ENCODE measurements around the gene PLAAT4. TPM values are rescaled to one million over a fixed set of nuclear protein-coding genes. Genes with fewer than 3 reads are reported as not detected.

The PLAAT4 gene
- total RNA-seq, 2 donors from 2014 or later, result 60.6 to 101 TPM

DNA sequence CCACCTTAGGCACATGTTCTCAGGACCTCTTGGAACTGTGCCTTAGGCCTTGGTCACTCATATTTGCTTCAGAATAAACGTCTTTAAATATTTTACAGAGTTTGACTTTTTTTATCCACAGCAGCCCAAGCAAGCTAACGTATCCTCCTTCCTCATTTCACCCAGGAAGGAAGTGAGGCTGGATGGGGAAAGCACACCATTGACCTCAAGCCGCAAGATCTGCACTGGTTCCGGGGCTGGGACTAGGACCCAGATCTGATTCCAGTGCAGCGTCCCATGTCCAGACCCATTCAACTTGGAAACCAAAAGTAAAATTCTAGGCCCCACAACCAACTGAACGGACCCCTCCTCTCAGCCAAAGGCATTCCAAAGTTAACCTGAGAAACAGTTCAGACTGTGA, 33.1 kb upstream of the PLAAT4 start:
- DNase-seq (no peak), ATAC-seq (replicated peaks in 1 of 2) (no peak)
- Mint-ChIP-seq H3K4me3 (no peak overlapping the region), H3K27ac (no peak overlapping the region), H3K36me3 (ENCODE audit: insufficient read depth in 2 of 2) (peaks cover 12 to 18% of the 10 kb centered on the region in 2 donors), H3K27me3 (ENCODE audit: low read depth) (peaks cover 3% of the 10 kb centered on the region), H3K9me3 (peaks cover 8 to 9% of the 10 kb centered on the region in 2 donors), H3K4me1 (ENCODE audit: low read depth) (peaks cover 18% of the 10 kb centered on the region)

- Mint-ChIP-seq H3K27ac (no peak overlapping the region), H3K4me1 (ENCODE audit: low read depth) (peaks cover 18% of the 10 kb centered on the region), H3K9me3 (peaks cover 8 to 9% of the 10 kb centered on the region in 2 donors), H3K36me3 (ENCODE audit: insufficient read depth in 2 of 2) (peaks cover 12 to 14% of the 10 kb centered on the region in 2 donors), H3K27me3 (ENCODE audit: low read depth) (no peaks in the 10 kb centered on the region), H3K4me3 (no peak overlapping the region)
- ATAC-seq (replicated peaks in 1 of 2) (no peak), DNase-seq (no peak)
Observed at GRCh38 chr11:63504054-63504453, 32.6 kb upstream of the PLAAT4 start.

DNA sequence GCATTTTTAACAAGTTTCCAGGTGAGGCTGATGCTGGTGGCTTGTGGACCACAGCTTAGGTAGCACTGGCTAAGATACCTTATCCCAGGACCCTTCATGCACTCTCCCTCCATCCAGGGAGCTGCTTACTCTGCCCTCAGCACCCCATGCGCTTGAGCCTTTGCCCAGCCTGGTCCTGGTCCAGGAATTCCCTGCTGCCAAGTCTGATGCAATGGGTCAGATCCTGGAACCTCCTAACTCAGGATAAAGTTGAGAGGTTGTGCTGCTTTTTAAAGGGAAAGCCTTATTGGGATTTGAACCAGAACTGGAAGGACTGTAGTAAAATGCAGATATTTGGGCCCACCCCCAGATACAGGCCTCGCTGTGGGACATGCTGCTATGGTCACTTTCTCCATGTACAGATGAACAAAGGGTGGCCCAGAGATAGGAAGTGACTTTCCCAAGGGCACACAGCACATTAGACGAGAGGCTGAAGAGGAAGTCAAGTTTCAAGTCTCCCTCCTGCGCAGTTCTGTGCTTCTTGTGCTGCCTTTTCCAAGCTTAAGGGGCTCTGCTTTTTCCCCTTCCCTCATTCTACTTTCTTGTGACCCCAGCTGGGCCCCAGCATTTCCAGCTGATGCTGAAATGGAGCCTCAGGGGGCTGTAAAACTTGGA, 31.5 kb upstream of the PLAAT4 start:
- H3K36me3 Mint-ChIP-seq (ENCODE audit: insufficient read depth in 2 of 2), result peaks cover 6 to 10% of the 10 kb centered on the region in 2 donors
- no peaks in the 10 kb centered on the region for H3K27me3 Mint-ChIP-seq (ENCODE audit: low read depth)
- H3K4me1 Mint-ChIP-seq (ENCODE audit: low read depth), result peaks cover 18% of the 10 kb centered on the region
- no peak overlapping the region for H3K4me3 Mint-ChIP-seq
- peaks cover 5 to 6% of the 10 kb centered on the region in 2 donors for H3K9me3 Mint-ChIP-seq
- no peak for DNase-seq
- H3K27ac Mint-ChIP-seq, result no peak overlapping the region
- ATAC-seq (replicated peaks in 1 of 2), result no peak

GRCh38 chr11:63505857-63506528, 30.6 kb upstream of the PLAAT4 start, which contains the start of gene LGALS12:
Gene LGALS12, plus strand, starts transcription at chr11:63506084. Its CDS starts 375 bp downstream, at chr11:63506459.
- Mint-ChIP-seq H3K36me3 (ENCODE audit: insufficient read depth in 2 of 2) (peaks cover 0 to 4% of the 10 kb centered on the region in 2 donors), H3K27ac (no peak within 1 kb of the TSS), H3K9me3 (no peaks in the 10 kb centered on the region), H3K4me1 (ENCODE audit: low read depth) (peaks cover 18% of the 10 kb centered on the region), H3K27me3 (ENCODE audit: low read depth) (no peaks in the 10 kb centered on the region), H3K4me3 (peak within 1 kb of the TSS in 1 of 2 donors; percentile 15)
- ATAC-seq (replicated peaks in 1 of 2), result no peak
- no peak for DNase-seq

DNA sequence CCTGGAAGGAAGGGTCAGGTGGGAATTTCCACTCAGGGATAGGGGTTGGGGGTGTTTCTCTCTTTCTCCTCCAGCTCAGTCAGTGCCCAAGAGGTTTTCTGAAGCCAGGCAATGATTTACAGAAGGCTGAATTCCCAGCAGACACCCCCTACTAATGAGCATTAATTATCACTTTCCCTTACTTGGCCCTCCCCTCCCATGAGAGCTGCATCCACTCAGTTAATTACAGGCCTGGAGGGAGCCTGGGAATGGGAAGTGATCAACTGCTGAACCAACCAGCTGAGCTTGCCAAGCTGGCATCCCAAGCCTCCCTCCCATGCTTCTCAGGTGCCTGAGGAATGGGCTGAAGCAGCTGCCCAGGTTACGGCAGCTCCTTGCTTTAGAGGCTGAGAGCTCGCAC, 29.7 kb upstream of the PLAAT4 start:
- peaks cover 18% of the 10 kb centered on the region for H3K4me1 Mint-ChIP-seq (ENCODE audit: low read depth)
- peaks cover 0 to 3% of the 10 kb centered on the region in 2 donors for H3K36me3 Mint-ChIP-seq (ENCODE audit: insufficient read depth in 2 of 2)
- no peaks in the 10 kb centered on the region for H3K9me3 Mint-ChIP-seq
- no peak overlapping the region for H3K27ac Mint-ChIP-seq
- ATAC-seq (replicated peaks in 1 of 2) (no peak), DNase-seq (no peak)
- H3K4me3 Mint-ChIP-seq, result no peak overlapping the region
- H3K27me3 Mint-ChIP-seq (ENCODE audit: low read depth), result no peaks in the 10 kb centered on the region

GRCh38 chr11:63507511-63507910, 29.1 kb upstream of the PLAAT4 start:
- ATAC-seq (replicated peaks in 1 of 2) (no peak), DNase-seq (no peak)
- no peak overlapping the region for H3K4me3 Mint-ChIP-seq
- H3K27me3 Mint-ChIP-seq (ENCODE audit: low read depth), result no peaks in the 10 kb centered on the region
- no peaks in the 10 kb centered on the region for H3K9me3 Mint-ChIP-seq
- no peak overlapping the region for H3K27ac Mint-ChIP-seq
- H3K4me1 Mint-ChIP-seq (ENCODE audit: low read depth), result peaks cover 13% of the 10 kb centered on the region
- H3K36me3 Mint-ChIP-seq (ENCODE audit: insufficient read depth in 2 of 2), result no peaks in the 10 kb centered on the region

DNA sequence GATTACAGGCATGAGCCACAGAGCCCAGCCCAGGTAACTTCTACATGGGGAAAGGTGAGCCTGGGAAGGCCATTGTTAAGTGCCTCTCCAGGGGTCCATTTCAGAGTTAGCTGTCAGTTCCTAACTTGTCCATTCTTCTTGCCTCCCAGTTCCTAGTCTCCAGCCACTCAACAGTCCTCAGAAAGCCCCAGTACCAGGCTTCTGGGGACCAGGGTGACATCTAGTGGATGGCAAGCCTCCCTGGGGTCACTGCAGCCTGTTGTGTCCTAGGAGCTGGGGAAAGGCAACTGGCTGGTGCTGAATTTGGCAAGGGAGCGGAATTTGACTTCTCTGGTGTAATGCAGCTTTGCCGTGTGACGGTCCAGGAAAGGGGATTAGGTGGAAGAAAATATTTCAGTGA, 28.6 kb upstream of the PLAAT4 start:
- Mint-ChIP-seq H3K36me3 (ENCODE audit: insufficient read depth in 2 of 2) (no peaks in the 10 kb centered on the region), H3K9me3 (no peaks in the 10 kb centered on the region), H3K4me1 (ENCODE audit: low read depth) (peaks cover 8% of the 10 kb centered on the region), H3K4me3 (no peak overlapping the region), H3K27ac (no peak overlapping the region), H3K27me3 (ENCODE audit: low read depth) (no peaks in the 10 kb centered on the region)
- ATAC-seq (replicated peaks in 1 of 2) (peak in 1 of 2 donors; percentile 45), DNase-seq (peak; percentile 19 to 23)

DNA sequence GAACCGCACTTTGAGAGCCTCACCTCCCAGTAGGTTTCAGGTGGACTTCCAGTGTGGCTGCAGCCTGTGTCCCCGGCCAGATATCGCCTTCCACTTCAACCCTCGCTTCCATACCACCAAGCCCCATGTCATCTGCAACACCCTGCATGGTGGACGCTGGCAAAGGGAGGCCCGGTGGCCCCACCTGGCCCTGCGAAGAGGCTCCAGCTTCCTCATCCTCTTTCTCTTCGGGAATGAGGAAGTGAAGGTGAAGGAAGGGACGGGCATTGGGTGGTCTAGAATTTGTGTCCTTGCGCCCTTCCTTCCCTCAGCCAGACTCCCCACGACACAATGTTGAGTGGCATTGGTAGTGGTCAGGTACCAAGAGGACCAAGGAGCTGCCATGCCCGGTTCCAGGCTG, 27.9 kb upstream of the PLAAT4 start:
- H3K27me3 Mint-ChIP-seq (ENCODE audit: low read depth), result no peaks in the 10 kb centered on the region
- no peak for ATAC-seq (replicated peaks in 1 of 2)
- no peak overlapping the region for H3K4me3 Mint-ChIP-seq

GRCh38 chr11:63510360-63511047, 26.1 kb upstream of the PLAAT4 start:
- DNase-seq (no peak), ATAC-seq (replicated peaks in 1 of 2) (no peak)
- Mint-ChIP-seq H3K36me3 (ENCODE audit: insufficient read depth in 2 of 2) (no peaks in the 10 kb centered on the region), H3K27ac (no peak overlapping the region), H3K27me3 (ENCODE audit: low read depth) (no peaks in the 10 kb centered on the region), H3K4me1 (ENCODE audit: low read depth) (peaks cover 7% of the 10 kb centered on the region), H3K4me3 (no peak overlapping the region), H3K9me3 (no peaks in the 10 kb centered on the region)

More for the DNA sequence above, 27.9 kb upstream of the PLAAT4 start:
- H3K4me1 Mint-ChIP-seq (ENCODE audit: low read depth), result peaks cover 7% of the 10 kb centered on the region
- no peak overlapping the region for H3K27ac Mint-ChIP-seq
- no peaks in the 10 kb centered on the region for H3K9me3 Mint-ChIP-seq
- DNase-seq, result no peak
- H3K36me3 Mint-ChIP-seq (ENCODE audit: insufficient read depth in 2 of 2), result no peaks in the 10 kb centered on the region

GRCh38 chr11:63511048-63511748, 25.4 kb upstream of the PLAAT4 start:
- Mint-ChIP-seq H3K9me3 (no peaks in the 10 kb centered on the region), H3K4me1 (ENCODE audit: low read depth) (peaks cover 4% of the 10 kb centered on the region), H3K36me3 (ENCODE audit: insufficient read depth in 2 of 2) (no peaks in the 10 kb centered on the region), H3K4me3 (no peak overlapping the region), H3K27me3 (ENCODE audit: low read depth) (no peaks in the 10 kb centered on the region), H3K27ac (no peak overlapping the region)
- DNase-seq, result no peak
- no peak for ATAC-seq (replicated peaks in 1 of 2)

DNA sequence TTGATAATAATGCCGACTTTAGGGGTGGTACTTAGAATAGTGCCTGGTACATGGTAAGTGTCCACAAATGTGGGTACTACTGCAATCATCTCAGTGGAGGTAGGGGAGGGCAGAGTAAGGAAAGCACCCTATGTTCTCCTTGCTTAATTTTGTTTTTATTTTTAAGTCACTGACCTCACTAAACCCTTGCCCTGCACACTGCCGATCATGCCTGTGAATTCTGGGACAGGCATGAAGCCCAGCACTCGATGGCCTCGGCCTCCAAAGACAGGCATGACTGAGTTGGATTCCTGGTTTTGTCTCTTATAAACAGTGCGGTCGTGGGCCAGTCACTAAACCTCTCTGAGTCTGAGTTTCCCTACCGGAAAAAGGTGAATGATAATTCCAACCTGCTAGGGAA, 23.8 kb upstream of the PLAAT4 start:
- no peak for ATAC-seq (replicated peaks in 1 of 2)
- Mint-ChIP-seq H3K27me3 (ENCODE audit: low read depth) (no peaks in the 10 kb centered on the region), H3K4me1 (ENCODE audit: low read depth) (no peaks in the 10 kb centered on the region), H3K27ac (no peak overlapping the region), H3K9me3 (no peaks in the 10 kb centered on the region), H3K36me3 (ENCODE audit: insufficient read depth in 2 of 2) (no peaks in the 10 kb centered on the region), H3K4me3 (no peak overlapping the region)
- no peak for DNase-seq

DNA sequence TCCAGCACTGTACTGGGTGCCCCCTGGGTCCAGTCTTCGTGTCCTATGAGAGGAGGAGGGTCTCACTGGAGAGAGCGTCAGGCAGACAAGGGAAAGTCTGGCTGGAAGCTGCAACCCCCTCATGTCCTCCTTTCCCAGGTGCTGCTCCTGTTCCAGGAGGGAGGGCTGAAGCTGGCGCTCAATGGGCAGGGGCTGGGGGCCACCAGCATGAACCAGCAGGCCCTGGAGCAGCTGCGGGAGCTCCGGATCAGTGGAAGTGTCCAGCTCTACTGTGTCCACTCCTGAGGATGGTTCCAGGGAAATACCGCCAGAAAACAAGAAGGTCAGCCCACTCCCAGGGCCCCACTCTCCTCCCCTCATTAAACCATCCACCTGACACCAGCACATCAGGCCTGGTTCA, 20.5 kb upstream of the PLAAT4 start:
- Mint-ChIP-seq H3K4me1 (ENCODE audit: low read depth) (peaks cover 13% of the 10 kb centered on the region), H3K9me3 (peaks cover 1 to 3% of the 10 kb centered on the region in 2 donors), H3K36me3 (ENCODE audit: insufficient read depth in 2 of 2) (no peaks in the 10 kb centered on the region), H3K27me3 (ENCODE audit: low read depth) (no peaks in the 10 kb centered on the region), H3K27ac (no peak overlapping the region), H3K4me3 (no peak overlapping the region)
- DNase-seq (no peak), ATAC-seq (replicated peaks in 1 of 2) (no peak)

GRCh38 chr11:63517156-63517555, 19.5 kb upstream of the PLAAT4 start:
- peaks cover 1 to 3% of the 10 kb centered on the region in 2 donors for H3K9me3 Mint-ChIP-seq
- no peak for DNase-seq
- no peak overlapping the region for H3K4me3 Mint-ChIP-seq
- H3K27ac Mint-ChIP-seq, result no peak overlapping the region
- H3K36me3 Mint-ChIP-seq (ENCODE audit: insufficient read depth in 2 of 2), result no peaks in the 10 kb centered on the region
- ATAC-seq (replicated peaks in 1 of 2), result no peak
- H3K4me1 Mint-ChIP-seq (ENCODE audit: low read depth), result peaks cover 13% of the 10 kb centered on the region
- no peaks in the 10 kb centered on the region for H3K27me3 Mint-ChIP-seq (ENCODE audit: low read depth)
